Calu3 (cell line): Measurements from ENCODE around the gene OPCML. TPM values are rescaled to one million over a fixed set of nuclear protein-coding genes. Genes with fewer than 3 reads are reported as not detected.

ENCODE experiments used
- BruUV-seq: library from RNA; stranded (reverse); fragments of 400-500 nt; replicated peaks from 2 replicates; lab custom pipeline; 2021; lab: Mats Ljungman, UMichigan
- CTCF ChIA-PET: fragments of 300-600 bp; sonication (Branson Sonifier 250); formaldehyde crosslinking; loops from one replicate; lab custom pipeline; 2022; ENCODE audit warnings: antibody characterized with exemption; lab: Charles Lee
- DNase-seq: peaks from one replicate; pipeline ENCODE4 v3.0.0; 2022
- H3K27ac Mint-ChIP-seq: one replicate; pipeline ENCODE4 v1.8.0; 2022; ENCODE audit warnings: mixed read lengths; ENCODE audit not compliant: unreplicated experiment
- H3K27me3 Mint-ChIP-seq: one replicate; pipeline ENCODE4 v1.8.0; 2022; ENCODE audit warnings: mixed read lengths; ENCODE audit not compliant: unreplicated experiment
- H3K36me3 Mint-ChIP-seq: one replicate; pipeline ENCODE4 v1.8.0; 2022; ENCODE audit warnings: mild to moderate bottlenecking, moderate library complexity, mixed read lengths; ENCODE audit not compliant: insufficient read depth, unreplicated experiment
- H3K4me1 Mint-ChIP-seq: one replicate; pipeline ENCODE4 v1.8.0; 2022; ENCODE audit warnings: mild to moderate bottlenecking, low read depth, mixed read lengths; ENCODE audit not compliant: unreplicated experiment
- H3K4me3 Mint-ChIP-seq: one replicate; pipeline ENCODE4 v1.8.0; 2022; ENCODE audit warnings: mild to moderate bottlenecking, low read depth, moderate library complexity, mixed read lengths; ENCODE audit not compliant: unreplicated experiment
- H3K9me3 Mint-ChIP-seq: one replicate; pipeline ENCODE4 v1.8.0; 2022; ENCODE audit warnings: low read depth, mixed read lengths; ENCODE audit not compliant: unreplicated experiment
- CTCF ChIP-seq: fragments of 200-600 bp; IDR thresholded peaks from one replicate; pipeline ENCODE4 v1.8.0; 2022; ENCODE audit warnings: antibody characterized with exemption; ENCODE audit not compliant: unreplicated experiment
- intact Hi-C: fragments of 100-400 bp; cut with micrococcal nuclease; formaldehyde crosslinking; loops from one replicate; pipeline ENCODE4 v1.10.0; 2022; ENCODE audit not compliant: unreplicated experiment
- total RNA-seq: library from RNA; stranded (reverse); gene quantifications from 2 replicates; pipeline ENCODE4 v1.2.3, GENCODE V29; 2022

The OPCML gene
- total RNA-seq, 1 experiment from 2014 or later: not detected

- no peak for TF ChIP-seq CTCF
- Mint-ChIP-seq H3K4me1 (no peaks in the 10 kb centered on the region), H3K27me3 (no peaks in the 10 kb centered on the region), H3K9me3 (peaks cover 16% of the 10 kb centered on the region), H3K36me3 (no peaks in the 10 kb centered on the region), H3K27ac (no peak overlapping the region), H3K4me3 (no peak overlapping the region)
- BruUV-seq: no TSS peak
- intact Hi-C loops: no loop called here
- no peak for DNase-seq
- CTCF ChIA-PET: no interaction called here
These were observed 146.0 kb downstream of the OPCML start for GRCh38 chr11:133386262-133386661.

- peaks cover 18% of the 10 kb centered on the region for H3K9me3 Mint-ChIP-seq
- TF ChIP-seq CTCF: no peak
- H3K36me3 Mint-ChIP-seq: no peaks in the 10 kb centered on the region
- H3K4me3 Mint-ChIP-seq: no peak overlapping the region
- CTCF ChIA-PET: no interaction called here
- no peak overlapping the region for H3K27ac Mint-ChIP-seq
- no peaks in the 10 kb centered on the region for H3K27me3 Mint-ChIP-seq
- intact Hi-C loops: no loop called here
- no peaks in the 10 kb centered on the region for H3K4me1 Mint-ChIP-seq
- DNase-seq: no peak
- no TSS peak for BruUV-seq
These were observed 146.5 kb downstream of the OPCML start for GRCh38 chr11:133385781-133386180.

- no peak overlapping the region for H3K4me3 Mint-ChIP-seq
- H3K9me3 Mint-ChIP-seq: peaks cover 21% of the 10 kb centered on the region
- H3K4me1 Mint-ChIP-seq: no peaks in the 10 kb centered on the region
- no peak for DNase-seq
- BruUV-seq: no TSS peak
- TF ChIP-seq CTCF: no peak
- H3K27me3 Mint-ChIP-seq: no peaks in the 10 kb centered on the region
- CTCF ChIA-PET: no interaction called here
- intact Hi-C loops: no loop called here
- no peaks in the 10 kb centered on the region for H3K36me3 Mint-ChIP-seq
- no peak overlapping the region for H3K27ac Mint-ChIP-seq
These were observed 147.6 kb downstream of the OPCML start for GRCh38 chr11:133384731-133385130.

- TF ChIP-seq CTCF: no peak
- Mint-ChIP-seq H3K36me3 (no peaks in the 10 kb centered on the region), H3K9me3 (peaks cover 24% of the 10 kb centered on the region), H3K27ac (no peak overlapping the region), H3K27me3 (no peaks in the 10 kb centered on the region), H3K4me3 (no peak overlapping the region), H3K4me1 (no peaks in the 10 kb centered on the region)
- CTCF ChIA-PET: no interaction called here
- no peak for DNase-seq
- no TSS peak for BruUV-seq
- intact Hi-C loops: no loop called here
These were observed 148.6 kb downstream of the OPCML start for GRCh38 chr11:133383689-133384088.
